ENCODE measurements around the gene TRDN.

DNA sequence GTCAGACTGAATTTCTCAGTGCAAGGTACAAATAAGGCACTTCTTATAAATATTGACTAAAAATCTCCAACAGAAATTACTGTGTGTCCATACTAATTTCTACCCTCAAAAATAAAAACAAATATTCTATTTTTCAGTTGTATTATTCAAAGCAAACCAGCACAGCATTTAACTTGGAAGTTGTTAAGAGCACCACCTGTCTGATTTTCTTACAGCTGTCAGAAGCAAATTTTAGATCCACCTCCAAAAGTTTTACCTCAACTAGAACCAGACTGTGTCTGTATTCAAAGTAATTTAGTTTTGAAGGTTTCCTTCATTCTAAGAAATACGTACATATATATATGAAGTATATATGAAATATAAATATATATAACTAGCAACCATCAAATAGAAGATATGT lies 1.2 kb downstream of the TRDN start:
- TF ChIP-seq, protein P1, sequence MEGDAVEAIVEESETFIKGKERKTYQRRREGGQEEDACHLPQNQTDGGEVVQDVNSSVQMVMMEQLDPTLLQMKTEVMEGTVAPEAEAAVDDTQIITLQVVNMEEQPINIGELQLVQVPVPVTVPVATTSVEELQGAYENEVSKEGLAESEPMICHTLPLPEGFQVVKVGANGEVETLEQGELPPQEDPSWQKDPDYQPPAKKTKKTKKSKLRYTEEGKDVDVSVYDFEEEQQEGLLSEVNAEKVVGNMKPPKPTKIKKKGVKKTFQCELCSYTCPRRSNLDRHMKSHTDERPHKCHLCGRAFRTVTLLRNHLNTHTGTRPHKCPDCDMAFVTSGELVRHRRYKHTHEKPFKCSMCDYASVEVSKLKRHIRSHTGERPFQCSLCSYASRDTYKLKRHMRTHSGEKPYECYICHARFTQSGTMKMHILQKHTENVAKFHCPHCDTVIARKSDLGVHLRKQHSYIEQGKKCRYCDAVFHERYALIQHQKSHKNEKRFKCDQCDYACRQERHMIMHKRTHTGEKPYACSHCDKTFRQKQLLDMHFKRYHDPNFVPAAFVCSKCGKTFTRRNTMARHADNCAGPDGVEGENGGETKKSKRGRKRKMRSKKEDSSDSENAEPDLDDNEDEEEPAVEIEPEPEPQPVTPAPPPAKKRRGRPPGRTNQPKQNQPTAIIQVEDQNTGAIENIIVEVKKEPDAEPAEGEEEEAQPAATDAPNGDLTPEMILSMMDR (conservative IDR thresholded peaks at IDR 0.05; ENCODE audit: low read length) = no peak
- TF ChIP-seq EZH2phosphoT487 (IDR thresholded peaks at IDR 0.05; ENCODE audit: borderline replicate concordance) = no peak
